Stimulated activated naive CD4-positive, alpha-beta T cell treated with Interleukin-2 at 50 U/mL for 16 hours (primary cell): Measurements from ENCODE around the gene DNAJB13.

Experiments
- DNase-seq: peaks from one replicate; lab custom pipeline; 2025; lab: John Stamatoyannopoulos, UW

The DNAJB13 gene

GRCh38 chr11:74000307-74001133 lies 49.7 kb downstream of the DNAJB13 start:
- no peak for DNase-seq

DNA sequence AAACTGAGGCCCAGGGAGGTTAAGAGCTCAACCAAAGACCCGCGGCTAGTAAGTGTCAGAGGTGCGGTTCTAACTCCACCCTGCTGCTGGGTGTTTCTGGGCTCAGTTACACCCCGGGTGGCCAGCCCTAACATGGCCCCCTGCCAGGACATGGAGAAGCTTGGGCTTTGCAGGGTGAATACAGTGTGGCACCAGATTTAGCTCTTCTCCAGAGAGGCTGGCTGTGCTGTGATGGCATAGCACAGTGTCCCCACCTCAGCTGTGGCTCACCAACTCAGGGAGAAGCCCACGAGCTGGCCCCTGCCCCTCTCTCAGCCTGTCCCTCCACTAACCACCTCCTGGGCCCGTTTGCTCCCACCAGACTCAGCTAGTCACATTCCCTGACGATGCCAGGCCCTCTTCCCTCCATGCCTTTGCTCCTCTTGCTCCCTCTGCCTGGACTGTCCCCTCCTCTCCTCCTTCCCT lies 51.0 kb downstream of the DNAJB13 start:
- no peak for DNase-seq

DNA sequence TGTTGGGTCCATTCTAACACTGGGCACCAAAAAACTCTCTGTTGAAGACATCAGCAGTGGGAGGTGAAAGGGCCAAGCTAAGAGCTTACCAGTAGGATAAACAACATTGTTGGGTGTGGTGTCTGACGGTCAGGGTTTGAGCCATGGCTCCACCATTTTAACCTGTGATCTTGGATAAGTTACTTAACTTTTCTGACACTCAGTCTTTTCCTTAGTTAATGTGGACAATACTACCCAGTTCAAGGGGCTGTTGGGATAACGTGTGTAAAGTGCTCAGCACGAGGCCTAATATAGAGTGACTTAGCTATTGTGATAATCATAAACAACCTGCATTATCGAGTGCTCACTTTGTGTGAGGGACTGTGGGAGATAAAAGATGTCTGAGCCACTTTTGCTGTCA lies 52.0 kb downstream of the DNAJB13 start:
- DNase-seq = no peak

DNA sequence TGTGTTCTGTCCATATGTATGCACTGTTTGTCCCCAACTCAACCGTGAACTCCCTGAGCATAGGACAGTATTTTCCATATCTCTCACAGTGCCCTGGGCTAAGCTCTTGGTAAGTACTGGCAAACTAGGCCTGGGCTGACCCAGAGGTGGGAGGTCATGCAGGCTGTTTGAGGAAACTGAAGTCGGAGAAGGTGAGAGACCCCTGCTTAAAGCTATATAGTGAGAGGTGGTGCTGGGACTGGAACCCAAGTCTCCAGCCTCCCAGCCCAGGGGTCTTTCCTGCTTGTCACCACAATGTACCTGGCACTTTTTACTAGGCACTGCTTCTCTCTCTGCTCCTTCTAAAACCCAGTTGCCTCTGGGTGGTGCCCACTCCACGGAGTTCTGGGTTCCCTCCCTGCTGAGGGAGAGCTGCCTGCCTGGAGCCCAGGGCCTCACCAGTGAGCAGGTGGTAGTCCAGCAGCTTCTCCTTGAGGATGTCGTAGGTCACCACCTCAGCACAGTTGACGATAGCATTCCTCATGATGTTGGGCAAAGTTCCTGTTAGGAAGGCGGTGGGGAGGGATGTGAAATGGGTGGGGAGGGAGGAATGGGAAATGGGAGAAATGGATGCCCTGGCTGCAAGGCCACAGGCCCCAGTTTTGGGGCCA lies 53.3 kb downstream of the DNAJB13 start:
- no peak for DNase-seq

GRCh38 chr11:74004759-74005615 lies 54.2 kb downstream of the DNAJB13 start:
- DNase-seq = peak; percentile 76

GRCh38 chr11:74005721-74006517 lies 55.1 kb downstream of the DNAJB13 start:
- no peak for DNase-seq

GRCh38 chr11:74006743-74007304 lies 56.0 kb downstream of the DNAJB13 start:
- no peak for DNase-seq

DNA sequence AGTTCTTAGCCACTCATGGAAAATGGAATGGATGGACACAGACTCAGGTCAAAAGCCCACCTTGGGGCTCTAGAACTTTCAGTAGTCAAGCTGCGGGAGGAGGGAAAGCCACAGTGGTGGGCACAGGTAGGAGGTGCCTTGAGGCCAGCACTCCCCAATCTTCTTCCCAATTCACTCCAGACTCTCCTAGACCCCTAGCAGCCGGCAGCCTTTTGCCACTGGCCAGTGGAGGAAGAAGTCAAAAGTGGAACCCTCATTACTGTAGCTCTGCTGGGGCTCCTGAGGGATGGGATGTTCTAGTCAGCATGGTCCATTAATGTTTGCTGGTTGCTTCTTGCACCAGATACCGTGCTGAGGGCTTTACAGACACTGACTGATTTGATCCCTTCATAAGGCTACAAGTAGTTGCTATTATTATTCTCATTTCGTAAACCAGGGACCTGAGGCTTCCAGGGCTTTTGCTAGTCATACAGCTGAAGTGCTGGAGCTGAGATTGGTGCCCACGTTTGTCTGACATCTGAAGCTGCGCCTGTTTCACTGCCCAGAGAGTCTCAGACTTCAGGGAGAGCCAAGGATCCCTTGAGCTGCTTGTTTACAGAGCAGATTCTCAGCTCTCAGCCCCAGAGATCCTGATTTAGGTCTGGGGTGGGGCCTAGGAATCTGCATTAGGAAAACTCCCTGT lies 57.0 kb downstream of the DNAJB13 start:
- DNase-seq = no peak

DNA sequence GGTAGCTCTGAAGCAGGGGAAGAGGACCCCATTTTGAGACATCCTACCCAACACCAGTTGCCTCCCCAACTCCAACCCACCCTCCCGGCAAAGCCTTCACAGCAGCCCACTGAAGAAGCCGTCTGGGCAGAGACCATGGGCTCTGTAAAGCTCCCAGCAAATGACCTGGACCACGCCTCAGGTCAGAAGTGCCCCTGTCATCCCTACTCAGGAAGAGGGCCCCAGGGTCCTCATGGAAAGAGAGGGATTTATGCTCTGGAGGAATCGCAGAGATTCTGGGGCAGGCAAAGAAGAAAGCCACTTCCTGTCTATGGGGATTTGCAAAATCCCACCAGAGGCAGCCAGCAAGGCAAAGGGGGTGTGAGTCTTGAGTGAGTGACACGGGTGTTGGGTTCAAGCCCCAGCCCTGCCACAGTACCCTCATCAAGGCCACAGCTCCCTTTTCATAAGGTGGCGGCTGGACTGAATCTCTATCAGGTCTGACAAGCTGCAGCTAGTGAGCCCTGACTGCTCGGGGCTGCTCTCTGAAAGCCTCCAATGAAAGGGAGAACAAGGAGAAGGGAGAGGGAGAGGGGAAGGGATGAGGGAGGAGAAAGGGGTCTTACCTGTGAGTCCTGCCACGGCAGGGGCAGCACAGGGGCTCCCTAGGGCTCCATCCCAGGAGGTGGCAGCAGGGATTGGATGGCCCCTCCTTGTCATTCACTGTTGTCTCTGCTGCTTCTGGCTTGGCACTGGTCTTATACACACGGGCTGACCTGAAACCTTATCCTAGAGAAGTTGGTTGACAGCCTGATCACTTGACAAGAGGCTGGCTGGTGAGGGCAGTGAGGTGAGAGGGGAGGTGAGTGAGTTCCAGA lies 57.8 kb downstream of the DNAJB13 start, which contains the start of gene UCP3:
Gene UCP3, minus strand, starts transcription at position 713 of the 857 bp plus-strand sequence. CDS start 2,043 bp downstream, outside the sequence.
- DNase-seq = no peak

- no peak for DNase-seq
Observed at GRCh38 chr11:74009230-74009547, 58.4 kb downstream of the DNAJB13 start.

- no peak for DNase-seq
Observed at GRCh38 chr11:74009675-74010305, 59.0 kb downstream of the DNAJB13 start.

DNA sequence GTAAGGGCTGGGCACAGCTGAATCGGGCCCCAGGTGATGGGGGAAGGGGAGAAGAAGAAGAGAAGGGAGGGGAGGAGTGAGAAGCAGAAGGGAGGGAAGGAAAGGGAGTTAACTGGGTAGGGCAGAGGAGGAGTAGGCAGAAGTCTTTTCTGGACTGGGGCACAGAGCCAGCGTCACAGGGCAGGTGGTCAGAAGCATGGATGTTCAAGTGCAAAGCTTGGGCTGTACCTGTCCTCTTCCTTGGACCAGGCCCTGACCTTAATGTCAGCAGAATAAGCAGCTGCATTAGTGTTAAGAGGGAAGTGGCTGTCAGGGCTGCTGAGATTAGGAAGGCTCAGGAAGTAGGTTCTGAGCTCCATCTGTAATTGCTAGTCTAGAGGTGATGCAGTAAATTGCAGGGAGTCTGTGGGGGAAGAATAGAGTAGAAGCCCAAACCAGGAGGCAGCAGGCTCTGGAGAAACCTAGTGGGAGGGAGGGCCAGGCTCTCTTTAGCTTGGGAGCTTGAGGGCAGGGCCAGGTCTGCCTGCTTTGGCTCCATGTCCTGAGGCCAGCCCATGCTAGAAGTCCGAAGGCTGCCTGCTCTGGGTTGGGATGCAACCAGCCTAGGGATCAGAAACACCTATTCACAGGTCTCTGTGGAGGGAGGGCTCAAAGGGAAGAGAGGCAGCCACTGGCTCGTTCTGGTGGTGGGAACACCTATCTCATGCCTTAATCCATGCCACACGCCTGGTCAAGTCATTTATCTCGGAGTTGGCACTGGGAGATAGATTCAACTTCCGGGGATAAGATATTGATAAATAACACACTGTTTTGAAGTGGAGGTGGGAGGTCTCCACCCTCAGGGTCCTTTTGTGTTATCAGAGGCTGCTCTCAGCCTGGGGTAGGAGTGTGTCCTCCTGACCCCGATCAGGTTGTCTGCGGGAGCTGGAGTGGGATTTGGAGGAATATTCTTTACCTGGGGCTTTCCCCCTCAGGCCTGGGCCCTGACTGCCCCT lies 59.8 kb downstream of the DNAJB13 start:
- DNase-seq = no peak

GRCh38 chr11:74011360-74012073 lies 60.7 kb downstream of the DNAJB13 start:
- peak; percentile 65 for DNase-seq

GRCh38 chr11:74012074-74012809 lies 61.4 kb downstream of the DNAJB13 start:
- DNase-seq = no peak

DNA sequence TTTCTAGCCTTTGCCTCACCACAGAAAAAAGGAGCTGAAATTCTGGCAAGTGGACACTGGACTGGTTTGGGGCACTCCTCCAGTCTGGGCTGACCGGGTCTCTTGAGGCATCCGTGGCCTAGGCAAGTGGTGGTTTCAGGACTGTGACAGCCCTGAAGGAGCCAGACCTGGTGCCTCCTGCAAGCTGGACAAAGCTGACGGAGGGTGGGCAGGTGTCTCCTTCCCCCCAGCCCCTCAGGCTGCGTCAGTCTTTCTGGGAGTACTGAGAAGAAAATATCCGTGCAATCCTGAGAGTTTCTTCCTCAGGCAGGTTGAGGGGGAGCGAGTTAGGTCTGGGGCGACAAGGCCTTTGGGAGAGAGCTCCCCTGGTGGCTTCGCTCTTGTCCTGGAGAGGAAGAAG lies 62.3 kb downstream of the DNAJB13 start:
- DNase-seq = no peak

- no peak for DNase-seq
Observed at GRCh38 chr11:74014880-74015279, 64.1 kb downstream of the DNAJB13 start.
